Liver (tissue), 9 donors: ENCODE data around the gene CCDC102A. TPM values are rescaled to one million over a fixed set of nuclear protein-coding genes. Genes with fewer than 3 reads are reported as not detected.

ENCODE experiments used
- DNase-seq: peaks from one replicate; pipeline ENCODE4 v3.0.0-alpha.2; 2017; ENCODE audit warnings: low spot score
- H3K27ac ChIP-seq, 2 donors: one replicate each; pipeline ENCODE4 v1.7.0; 2013; ENCODE audit warnings: inconsistent platforms in 2 of 2, low read length in 2 of 2, control low read depth in 1 of 2, low read depth in 1 of 2, mild to moderate bottlenecking in 1 of 2
- H3K27me3 ChIP-seq, 4 donors: one replicate each; pipeline versions ENCODE4 v1.6.1 to v1.7.0; 2013; ENCODE audit warnings: low read length in 3 of 4, inconsistent platforms in 1 of 4, mild to moderate bottlenecking in 1 of 4, moderate library complexity in 1 of 4; ENCODE audit not compliant: control insufficient read depth in 4 of 4, insufficient read depth in 4 of 4
- H3K36me3 ChIP-seq, 4 donors: one replicate each; pipeline versions ENCODE4 v1.6.1 to v1.7.0; 2013; ENCODE audit warnings: low read length in 3 of 4, mild to moderate bottlenecking in 3 of 4, low read depth in 1 of 4, moderate library complexity in 1 of 4; ENCODE audit not compliant: control insufficient read depth in 4 of 4, insufficient read depth in 3 of 4
- H3K4me1 ChIP-seq, 4 donors: one replicate each; pipeline versions ENCODE4 v1.6.1 to v1.7.0; 2013; ENCODE audit warnings: low read length in 3 of 4, mild to moderate bottlenecking in 3 of 4, moderate library complexity in 1 of 4; ENCODE audit not compliant: control insufficient read depth in 4 of 4, insufficient read depth in 4 of 4
- H3K4me3 ChIP-seq, 3 donors: one replicate each; pipeline versions ENCODE4 v1.6.1 to v1.7.0; 2013; ENCODE audit warnings: low read length in 3 of 3, control low read depth in 1 of 3, low read depth in 1 of 3, mild to moderate bottlenecking in 1 of 3
- H3K9ac ChIP-seq, 2 donors: one replicate each; pipeline ENCODE4 v1.7.0; 2013; ENCODE audit warnings: low read length in 2 of 2, mild to moderate bottlenecking in 2 of 2, moderate library complexity in 2 of 2, control low read depth in 1 of 2, low read depth in 1 of 2
- H3K9me3 ChIP-seq, 4 donors: one replicate each; pipeline versions ENCODE4 v1.6.1 to v1.7.0; 2013; ENCODE audit warnings: low read length in 3 of 4; ENCODE audit not compliant: control insufficient read depth in 4 of 4
- ATF3 ChIP-seq: IDR thresholded peaks from 2 replicates; pipeline ENCODE4 v1.6.1; 2016; ENCODE audit warnings: antibody characterized with exemption
- CTCF ChIP-seq: fragments of 150-350 bp; IDR thresholded peaks from 2 replicates; pipeline ENCODE4 v1.5.1; 2017; ENCODE audit warnings: improper control_type of control experiment, low read depth, low read length; ENCODE audit not compliant: missing input control
- EGR1 ChIP-seq, 2 donors: IDR thresholded peaks; 2 replicates each; pipeline ENCODE4 v1.6.1; 2016 to 2018; ENCODE audit warnings: antibody characterized with exemption in 2 of 2, low read depth in 2 of 2
- FOXA1 ChIP-seq: IDR thresholded peaks from 2 replicates; pipeline ENCODE4 v1.6.1; 2016; ENCODE audit warnings: antibody characterized with exemption
- FOXA2 ChIP-seq: IDR thresholded peaks from 2 replicates; pipeline ENCODE4 v1.6.1; 2016; ENCODE audit warnings: antibody characterized with exemption
- GABPA ChIP-seq, 2 donors: IDR thresholded peaks in 1 of 2; conservative IDR thresholded peaks in 1 of 2; 2 replicates each; pipeline ENCODE4 v1.6.1; 2016; ENCODE audit warnings: antibody characterized with exemption in 2 of 2, mild to moderate bottlenecking in 1 of 2, moderate library complexity in 1 of 2
- HNF4A ChIP-seq, 2 donors: conservative IDR thresholded peaks; 2 replicates each; pipeline ENCODE4 v1.6.1; 2016; ENCODE audit warnings: antibody characterized with exemption in 2 of 2, mild to moderate bottlenecking in 2 of 2
- HNF4G ChIP-seq: IDR thresholded peaks from 2 replicates; pipeline ENCODE4 v1.6.1; 2016; ENCODE audit warnings: antibody characterized with exemption
- NR2F2 ChIP-seq: IDR thresholded peaks from 2 replicates; pipeline ENCODE4 v1.6.1; 2016; ENCODE audit warnings: antibody characterized with exemption
- RAD21 ChIP-seq, 2 donors: IDR thresholded peaks; 2 replicates each; pipeline ENCODE4 v1.6.1; 2016; ENCODE audit warnings: antibody characterized with exemption in 2 of 2, mild to moderate bottlenecking in 2 of 2
- RXRA ChIP-seq, 2 donors: IDR thresholded peaks; 2 replicates each; pipeline ENCODE4 v1.6.1; 2017 to 2018; ENCODE audit warnings: antibody characterized with exemption in 2 of 2, mild to moderate bottlenecking in 1 of 2
- SP1 ChIP-seq: IDR thresholded peaks from 2 replicates; pipeline ENCODE4 v1.6.1; 2018; ENCODE audit warnings: antibody characterized with exemption, mild to moderate bottlenecking
- YY1 ChIP-seq: IDR thresholded peaks from 2 replicates; pipeline ENCODE4 v1.6.1; 2016; ENCODE audit warnings: antibody characterized with exemption, mild to moderate bottlenecking
- ZBTB33 ChIP-seq: IDR thresholded peaks from 2 replicates; pipeline ENCODE4 v1.6.1; 2016; ENCODE audit warnings: antibody characterized with exemption
- WGBS: extraction: QIAGEN DNeasy Blood & Tissue Kit; methylation state at CpG from one replicate; pipeline ENCODE4 v1.1.7; 2013; 5-methylcytosine and 5-hydroxymethylcytosine counted together
- polyA plus RNA-seq, 2 donors: library from polyadenylated mRNA; stranded (reverse) in 1 of 2; unstranded in 1 of 2; fragments of 200-250 nt in 1 of 2; fragments of >200 nt in 1 of 2; fragmentation: Nextera tagmentation in 1 of 2; extraction: Ambion mirVana in 1 of 2; gene quantifications; one replicate each; pipeline versions ENCODE4 v1.2.1 to v1.2.3, GENCODE V29; 2013 to 2015
- total RNA-seq, 2 donors: library from RNA; depleted of rRNA; stranded (reverse); fragments of >200 nt; gene quantifications; one replicate each; pipeline ENCODE4 v1.2.3, GENCODE V29; 2014
- donor health status: healthy.
- donor health status: healthy.
- donor health status: healthy.
- donor health status: healthy.
- donor health status: healthy.

The CCDC102A gene
- total and polyA plus RNA-seq, 4 donors = 0.36 to 2.6 (median 1.7) TPM

- Histone ChIP-seq H3K4me1 (no peaks in the 10 kb centered on the region), H3K27ac (no peak overlapping the region), H3K36me3 (no peaks in the 10 kb centered on the region), H3K9ac (no peak overlapping the region), H3K27me3 (peaks cover 0 to 8% (median 0%) of the 10 kb centered on the region in 4 donors), H3K4me3 (no peak overlapping the region), H3K9me3 (peaks cover 0 to 1% (median 0%) of the 10 kb centered on the region in 4 donors)
- no peak for DNase-seq
- TF ChIP-seq SP1 (no peak), ATF3 (no peak), YY1 (no peak), ZBTB33 (no peak), FOXA1 (no peak), CTCF (no peak), GABPA (IDR thresholded peaks at IDR 0.05 in 1 of 2, conservative IDR thresholded peaks at IDR 0.05 in 1 of 2) (no peak), NR2F2 (no peak), HNF4G (no peak), EGR1 (IDR thresholded peaks at IDR 0.05; ENCODE audit: low read depth in 2 of 2) (no peak), RXRA (IDR thresholded peaks at IDR 0.05) (no peak), RAD21 (IDR thresholded peaks at IDR 0.05) (no peak), HNF4A (conservative IDR thresholded peaks at IDR 0.05) (no peak)
- 67% methylated on average over 8 of the region's 8 CpGs for WGBS
Measured at GRCh38 chr16:57562669-57563486, 26.5 kb upstream of the CCDC102A start.

GRCh38 chr16:57562066-57562465 lies 25.7 kb upstream of the CCDC102A start:
- Histone ChIP-seq H3K27me3 (peaks cover 0 to 8% (median 0%) of the 10 kb centered on the region in 4 donors), H3K4me3 (no peak overlapping the region), H3K36me3 (no peaks in the 10 kb centered on the region), H3K9ac (no peak overlapping the region), H3K4me1 (no peaks in the 10 kb centered on the region), H3K27ac (no peak overlapping the region), H3K9me3 (peaks cover 0 to 1% (median 0%) of the 10 kb centered on the region in 4 donors)
- TF ChIP-seq SP1 (no peak), HNF4G (no peak), CTCF (no peak), FOXA2 (no peak), ZBTB33 (no peak)
- DNase-seq = no peak
- WGBS = 93% methylated on average over 4 of the region's 4 CpGs
